ENCODE results near the gene PPP1R37. TPM values are rescaled to one million over a fixed set of nuclear protein-coding genes. Genes with fewer than 3 reads are reported as not detected.

PPP1R37 gene
- total RNA-seq, 2 experiments from 2014 or later: 12.7 to 13.1 TPM

DNA sequence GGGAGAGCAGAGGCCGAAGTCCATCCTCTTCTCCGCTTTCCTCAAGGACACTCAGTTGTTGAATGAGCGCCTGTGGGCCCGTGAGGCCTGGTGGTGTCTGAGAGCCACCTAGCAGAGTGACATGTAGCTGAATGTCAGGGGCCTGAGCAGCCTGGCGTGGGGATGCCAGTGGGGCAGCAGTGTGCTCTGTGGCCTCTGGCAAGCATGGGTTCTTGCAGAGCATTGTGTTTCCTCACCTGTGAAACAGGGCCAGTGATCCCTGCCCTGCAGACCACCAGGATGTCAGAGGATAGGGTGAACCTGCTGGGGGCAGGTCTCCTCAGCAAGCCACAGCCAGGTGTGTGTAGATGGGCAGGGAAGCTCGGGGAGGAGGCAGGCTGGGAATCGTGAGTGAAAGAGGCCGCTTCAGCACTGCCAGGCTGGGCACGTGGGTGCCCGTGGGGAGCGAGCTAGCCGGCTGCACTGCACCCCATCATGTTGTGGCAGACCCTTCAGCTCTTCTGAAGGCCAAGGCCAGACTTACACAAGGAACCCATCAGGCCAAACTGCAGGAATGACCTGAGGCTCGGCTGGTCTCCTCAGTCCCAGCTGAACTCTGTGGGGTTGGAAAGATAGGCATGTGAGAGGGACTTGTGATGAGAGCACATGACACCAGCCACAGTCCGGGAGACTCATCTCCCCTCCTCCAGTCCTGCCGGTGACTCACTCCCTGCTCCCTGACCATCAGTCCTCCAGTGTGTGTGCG, 5.0 kb downstream of the PPP1R37 start:
- H3K4me1 Mint-ChIP-seq (ENCODE audit: low read depth): peaks cover 55% of the 10 kb centered on the region
- POLR2A ChIA-PET: no interaction called here
- intact Hi-C loops (cut with micrococcal nuclease): no loop called here
- no peak for DNase-seq
- H3K27me3 Mint-ChIP-seq: no peaks in the 10 kb centered on the region
- CTCF ChIA-PET: interaction anchor here (0.8 to 1.5 kb wide), 2 partner anchors 27 to 38 kb away, joined by 3 to 4 read pairs; no protein-coding TSS in a partner anchor
- H3K27ac Mint-ChIP-seq: no peak overlapping the region
- H3K36me3 Mint-ChIP-seq: no peaks in the 10 kb centered on the region
- no peaks in the 10 kb centered on the region for H3K9me3 Mint-ChIP-seq
- no peak overlapping the region for H3K4me3 Mint-ChIP-seq

DNA sequence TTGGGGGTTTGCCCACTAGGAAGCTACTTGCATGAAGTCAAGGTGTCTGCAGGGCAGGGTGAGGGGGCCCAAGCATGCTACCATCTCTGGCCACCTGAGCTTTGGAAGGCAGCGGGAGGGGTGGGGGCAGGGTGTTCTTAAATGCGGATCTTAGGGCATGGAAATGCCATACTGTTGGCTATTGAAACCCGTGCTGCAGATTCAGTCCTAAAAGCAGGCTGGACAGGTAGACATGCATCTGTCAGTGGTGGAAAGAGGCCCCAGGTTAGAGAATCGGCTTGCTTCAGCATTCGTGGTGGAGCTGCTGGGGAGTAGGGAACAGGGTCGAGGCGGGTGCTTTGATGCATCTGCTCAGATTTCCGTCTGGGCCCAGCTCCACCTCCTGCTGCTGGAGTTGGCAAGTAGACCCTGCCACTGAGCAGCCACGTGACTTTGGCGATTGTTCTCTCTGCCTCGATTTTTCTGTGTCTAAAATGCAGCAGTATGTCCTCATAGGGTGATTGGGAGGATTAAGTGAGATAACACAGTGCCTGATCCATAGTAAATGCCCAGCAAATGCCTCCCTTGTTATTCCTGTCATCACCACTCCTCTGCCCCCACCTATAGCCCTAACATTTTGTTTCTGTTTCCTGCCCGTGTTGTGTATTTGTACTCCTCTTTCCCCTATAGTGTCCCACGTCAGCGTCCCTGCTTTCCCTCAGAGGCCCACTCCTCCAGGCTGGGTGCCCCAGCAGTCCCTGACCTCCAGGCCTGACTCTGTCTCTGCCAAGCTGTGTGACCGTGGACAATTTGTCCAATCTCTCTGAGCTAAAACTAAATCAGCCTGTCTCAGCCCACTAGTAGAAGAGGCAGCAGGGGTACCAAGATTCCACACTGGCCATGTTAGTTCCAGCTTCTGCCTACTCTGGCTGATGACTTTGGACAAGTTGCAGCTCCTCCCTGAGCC, 5.8 kb downstream of the PPP1R37 start:
- Mint-ChIP-seq H3K27me3 (no peaks in the 10 kb centered on the region), H3K36me3 (no peaks in the 10 kb centered on the region), H3K4me3 (no peak overlapping the region), H3K9me3 (no peaks in the 10 kb centered on the region), H3K4me1 (ENCODE audit: low read depth) (peaks cover 57% of the 10 kb centered on the region), H3K27ac (no peak overlapping the region)
- DNase-seq: no peak
- POLR2A ChIA-PET: no interaction called here
- intact Hi-C loops (cut with micrococcal nuclease): no loop called here
- CTCF ChIA-PET: interaction anchor here (0.8 to 1.5 kb wide), 2 partner anchors 27 to 39 kb away, joined by 3 to 4 read pairs; no protein-coding TSS in a partner anchor

GRCh38 chr19:45099467-45100191, 6.7 kb downstream of the PPP1R37 start:
- H3K9me3 Mint-ChIP-seq: no peaks in the 10 kb centered on the region
- ChIA-PET CTCF (interaction anchor here (0.6 to 1.5 kb wide), 2 partner anchors 26 to 471 kb away, joined by 4 read pairs; no protein-coding TSS in a partner anchor), POLR2A (no interaction called here)
- no peak for DNase-seq
- H3K27ac Mint-ChIP-seq: no peak overlapping the region
- no peaks in the 10 kb centered on the region for H3K27me3 Mint-ChIP-seq
- intact Hi-C loops (cut with micrococcal nuclease): no loop called here
- H3K4me3 Mint-ChIP-seq: no peak overlapping the region
- H3K36me3 Mint-ChIP-seq: no peaks in the 10 kb centered on the region
- H3K4me1 Mint-ChIP-seq (ENCODE audit: low read depth): peaks cover 57% of the 10 kb centered on the region

DNA sequence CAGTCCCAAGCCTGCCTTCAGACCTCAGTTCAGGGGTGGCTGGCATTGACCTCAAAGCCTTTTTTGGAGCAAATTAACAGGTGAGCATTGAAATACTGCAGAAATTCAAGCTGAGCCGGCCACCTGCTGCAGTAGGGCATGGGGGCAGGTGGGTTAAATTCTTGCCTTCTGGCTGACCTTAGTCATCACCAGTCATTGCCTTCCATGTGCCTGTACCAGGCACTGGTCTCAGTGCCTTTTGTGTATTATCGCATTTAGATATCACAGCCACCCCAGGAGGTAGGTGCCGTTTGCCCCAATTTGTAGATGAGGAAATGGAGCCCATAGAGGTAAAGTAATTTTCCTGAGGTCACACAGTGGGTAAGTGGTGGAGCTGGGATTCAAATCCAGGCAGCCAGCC, 7.2 kb downstream of the PPP1R37 start:
- DNase-seq: no peak
- H3K4me1 Mint-ChIP-seq (ENCODE audit: low read depth): peaks cover 57% of the 10 kb centered on the region
- intact Hi-C loops (cut with micrococcal nuclease): no loop called here

GRCh38 chr19:45100846-45101252, 7.9 kb downstream of the PPP1R37 start:
- CTCF ChIA-PET: no interaction called here
- peaks cover 54% of the 10 kb centered on the region for H3K4me1 Mint-ChIP-seq (ENCODE audit: low read depth)
- no peak for DNase-seq

More for the DNA sequence above, 7.2 kb downstream of the PPP1R37 start:
- POLR2A ChIA-PET: no interaction called here
- Mint-ChIP-seq H3K4me3 (no peak overlapping the region), H3K9me3 (no peaks in the 10 kb centered on the region), H3K36me3 (no peaks in the 10 kb centered on the region), H3K27me3 (no peaks in the 10 kb centered on the region), H3K27ac (no peak overlapping the region)
- CTCF ChIA-PET: interaction anchor here (0.6 kb wide), 1 partner anchor 470 kb away, joined by 4 read pairs; no protein-coding TSS in a partner anchor

DNA sequence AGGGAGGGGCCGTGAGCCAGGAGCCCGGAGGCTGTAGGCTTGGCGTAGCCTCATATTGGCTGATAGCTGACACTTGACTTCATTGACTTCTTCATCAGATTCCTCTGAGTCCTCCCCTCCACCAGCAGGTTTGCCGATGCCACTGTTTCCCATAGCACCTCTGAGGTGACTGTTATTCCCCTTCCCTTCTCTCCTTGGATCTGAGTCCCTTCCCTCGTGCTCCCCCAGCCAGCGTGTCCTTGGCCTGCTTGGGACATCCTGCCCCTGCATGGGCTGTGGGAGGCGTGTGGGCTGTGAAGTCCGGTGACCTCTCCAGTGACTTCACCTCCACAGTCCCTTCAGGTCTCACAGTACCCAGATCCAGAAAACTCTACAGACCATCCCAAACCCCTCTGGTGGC, 8.8 kb downstream of the PPP1R37 start:
- no peak for DNase-seq
- H3K36me3 Mint-ChIP-seq: no peaks in the 10 kb centered on the region
- no peaks in the 10 kb centered on the region for H3K27me3 Mint-ChIP-seq
- H3K27ac Mint-ChIP-seq: no peak overlapping the region
- H3K4me1 Mint-ChIP-seq (ENCODE audit: low read depth): peaks cover 45% of the 10 kb centered on the region
- intact Hi-C loops (cut with micrococcal nuclease): no loop called here
- no peaks in the 10 kb centered on the region for H3K9me3 Mint-ChIP-seq
- H3K4me3 Mint-ChIP-seq: no peak overlapping the region
- POLR2A ChIA-PET: interaction anchor here (1.4 kb wide), 1 partner anchor 9 kb away, joined by 4 read pairs; the partner anchor contains the start of gene PPP1R37
- CTCF ChIA-PET: interaction anchor here (1.2 kb wide), 1 partner anchor 10 kb away, joined by 4 read pairs; no protein-coding TSS in a partner anchor

More at GRCh38 chr19:45100846-45101252, 7.9 kb downstream of the PPP1R37 start:
- intact Hi-C loops (cut with micrococcal nuclease): no loop called here
- POLR2A ChIA-PET: interaction anchor here (1.4 kb wide), 1 partner anchor 8 kb away, joined by 4 read pairs; the partner anchor contains the start of gene PPP1R37
- Mint-ChIP-seq H3K9me3 (no peaks in the 10 kb centered on the region), H3K36me3 (no peaks in the 10 kb centered on the region), H3K27me3 (no peaks in the 10 kb centered on the region), H3K27ac (no peak overlapping the region), H3K4me3 (no peak overlapping the region)

GRCh38 chr19:45102481-45102880, 9.5 kb downstream of the PPP1R37 start:
- CTCF ChIA-PET: interaction anchor here (1.0 to 1.2 kb wide), 2 partner anchors 9 to 24 kb away, joined by 4 read pairs; no protein-coding TSS in a partner anchor
- DNase-seq: no peak
- no peaks in the 10 kb centered on the region for H3K9me3 Mint-ChIP-seq
- no peak overlapping the region for H3K4me3 Mint-ChIP-seq
- no peak overlapping the region for H3K27ac Mint-ChIP-seq
- peaks cover 40% of the 10 kb centered on the region for H3K4me1 Mint-ChIP-seq (ENCODE audit: low read depth)
- POLR2A ChIA-PET: no interaction called here
- no peaks in the 10 kb centered on the region for H3K27me3 Mint-ChIP-seq
- intact Hi-C loops (cut with micrococcal nuclease): no loop called here
- H3K36me3 Mint-ChIP-seq: no peaks in the 10 kb centered on the region

- peak; percentile 57 for DNase-seq
- CTCF ChIA-PET: interaction anchor here (0.8 to 1.2 kb wide), 6 partner anchors 9 to 100 kb away, joined by 3 to 4 read pairs (median 4); no protein-coding TSS in a partner anchor
- intact Hi-C loops (cut with micrococcal nuclease): no loop called here
- H3K4me3 Mint-ChIP-seq: no peak overlapping the region
- peaks cover 36% of the 10 kb centered on the region for H3K4me1 Mint-ChIP-seq (ENCODE audit: low read depth)
- H3K27me3 Mint-ChIP-seq: no peaks in the 10 kb centered on the region
- POLR2A ChIA-PET: interaction anchor here (1.1 kb wide), 1 partner anchor 11 kb away, joined by 4 read pairs; no protein-coding TSS in a partner anchor
- H3K9me3 Mint-ChIP-seq: no peaks in the 10 kb centered on the region
- H3K36me3 Mint-ChIP-seq: no peaks in the 10 kb centered on the region
- peak overlapping the region; percentile 8 for H3K27ac Mint-ChIP-seq
These were observed 10.2 kb downstream of the PPP1R37 start for GRCh38 chr19:45103156-45103507.

- Mint-ChIP-seq H3K9me3 (no peaks in the 10 kb centered on the region), H3K27me3 (no peaks in the 10 kb centered on the region), H3K4me3 (no peak overlapping the region), H3K36me3 (no peaks in the 10 kb centered on the region), H3K27ac (no peak overlapping the region), H3K4me1 (ENCODE audit: low read depth) (peaks cover 33% of the 10 kb centered on the region)
- intact Hi-C loops (cut with micrococcal nuclease): no loop called here
- ChIA-PET CTCF (interaction anchor here (0.8 to 1.1 kb wide), 5 partner anchors 12 to 100 kb away, joined by 3 to 4 read pairs (median 3); no protein-coding TSS in a partner anchor), POLR2A (interaction anchor here (1.1 kb wide), 1 partner anchor 11 kb away, joined by 4 read pairs; no protein-coding TSS in a partner anchor)
- DNase-seq: no peak
These were observed 10.7 kb downstream of the PPP1R37 start for GRCh38 chr19:45103508-45104319.

- ChIA-PET POLR2A (interaction anchor here (1.4 kb wide), 1 partner anchor 12 kb away, joined by 3 read pairs; no protein-coding TSS in a partner anchor), CTCF (no interaction called here)
- Mint-ChIP-seq H3K27me3 (no peaks in the 10 kb centered on the region), H3K4me3 (no peak overlapping the region), H3K4me1 (ENCODE audit: low read depth) (peaks cover 31% of the 10 kb centered on the region), H3K27ac (no peak overlapping the region), H3K9me3 (no peaks in the 10 kb centered on the region), H3K36me3 (no peaks in the 10 kb centered on the region)
- DNase-seq: peak; percentile 34
- intact Hi-C loops (cut with micrococcal nuclease): no loop called here
These were observed 11.8 kb downstream of the PPP1R37 start for GRCh38 chr19:45104658-45105349.
